GM18508 (cell line): ENCODE results near the gene MIPEP.

Experiments used
- ATAC-seq: cut with Tn5 transposase; IDR thresholded peaks from one replicate; pipeline ENCODE4 v1.9.1; 2021; ENCODE audit warnings: moderate number of reproducible peaks; ENCODE audit not compliant: insufficient read depth, unreplicated experiment

MIPEP gene

GRCh38 chr13:23695196-23695595 is 194.0 kb downstream of the MIPEP start:
- ATAC-seq = no peak

DNA sequence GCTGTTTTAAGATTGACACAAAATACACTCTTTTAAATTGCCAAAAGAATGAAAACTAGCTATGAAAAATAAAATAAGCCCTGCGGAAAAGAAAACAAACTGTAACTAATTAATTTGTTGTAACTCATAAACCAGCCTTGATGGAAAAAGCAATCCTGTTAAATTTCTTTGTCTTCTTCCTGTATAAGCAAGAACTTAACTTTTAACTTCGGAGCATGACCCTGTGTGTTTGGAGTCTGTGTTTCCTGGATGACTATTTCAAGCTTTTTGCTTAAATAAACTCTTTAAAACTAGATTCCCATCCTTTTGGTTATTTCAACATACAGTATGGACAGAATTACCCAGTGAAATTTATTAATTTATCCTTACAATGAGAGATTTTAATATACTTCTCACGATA is 196.4 kb downstream of the MIPEP start:
- no peak for ATAC-seq

GRCh38 chr13:23690668-23691067 is 198.5 kb downstream of the MIPEP start:
- ATAC-seq = no peak

DNA sequence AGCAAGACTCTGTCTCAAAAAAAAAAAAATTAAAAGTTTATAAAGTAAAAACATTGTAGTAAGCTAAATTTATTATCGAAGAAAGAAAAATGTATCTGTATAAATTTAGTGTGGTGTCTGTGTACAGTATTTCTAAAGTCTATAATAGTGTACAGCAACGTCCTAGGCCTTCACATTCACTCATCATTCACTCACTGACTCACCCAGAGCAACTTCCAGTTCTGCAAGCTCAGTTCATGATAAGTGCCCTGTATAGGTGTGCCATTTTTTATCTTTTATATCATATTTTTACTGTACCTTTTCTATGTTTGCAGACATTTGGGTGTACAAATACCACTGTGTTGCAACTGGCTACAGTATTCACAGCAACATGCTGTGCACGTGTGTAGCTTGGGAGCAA is 200.9 kb downstream of the MIPEP start:
- no peak for ATAC-seq

DNA sequence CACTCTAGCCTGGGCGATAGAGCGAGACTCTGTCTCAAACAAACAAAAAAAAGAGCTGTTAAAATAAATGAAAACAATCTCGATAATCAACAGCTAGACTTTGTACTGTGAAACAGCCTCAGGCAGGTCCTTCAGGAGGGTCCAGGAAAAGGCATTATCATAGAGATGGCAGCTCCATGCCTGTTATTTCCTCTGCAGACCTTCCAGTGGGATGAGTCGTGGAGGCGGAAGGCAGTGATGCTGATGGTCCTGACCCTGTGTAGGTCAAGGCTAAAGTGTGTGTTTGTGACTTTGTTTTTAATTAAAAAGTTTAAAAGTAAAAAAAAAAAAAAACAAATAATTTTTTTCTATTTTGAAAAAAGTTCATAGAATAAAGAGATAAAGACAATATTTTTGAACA is 201.6 kb downstream of the MIPEP start:
- no peak for ATAC-seq

GRCh38 chr13:23686948-23687347 is 202.3 kb downstream of the MIPEP start:
- ATAC-seq = no peak

DNA sequence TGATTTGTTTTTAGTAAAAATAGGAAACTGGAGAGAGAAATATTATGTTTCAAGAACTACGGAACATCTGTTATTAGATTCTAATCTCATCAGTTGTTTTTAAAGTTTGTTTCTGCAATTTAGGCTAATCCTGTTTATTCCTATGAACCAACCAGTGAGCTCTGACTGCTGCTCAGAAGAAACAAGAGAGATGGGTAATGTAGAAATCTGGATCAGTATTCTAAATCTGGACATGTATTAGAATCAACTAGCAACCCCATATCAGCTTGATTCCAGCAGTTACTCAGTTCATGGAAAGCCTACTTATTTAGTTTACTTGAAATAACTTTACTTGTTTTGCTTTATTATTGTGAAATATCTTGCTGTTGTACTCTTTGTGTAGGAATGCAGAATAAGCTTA is 203.8 kb downstream of the MIPEP start:
- no peak for ATAC-seq

DNA sequence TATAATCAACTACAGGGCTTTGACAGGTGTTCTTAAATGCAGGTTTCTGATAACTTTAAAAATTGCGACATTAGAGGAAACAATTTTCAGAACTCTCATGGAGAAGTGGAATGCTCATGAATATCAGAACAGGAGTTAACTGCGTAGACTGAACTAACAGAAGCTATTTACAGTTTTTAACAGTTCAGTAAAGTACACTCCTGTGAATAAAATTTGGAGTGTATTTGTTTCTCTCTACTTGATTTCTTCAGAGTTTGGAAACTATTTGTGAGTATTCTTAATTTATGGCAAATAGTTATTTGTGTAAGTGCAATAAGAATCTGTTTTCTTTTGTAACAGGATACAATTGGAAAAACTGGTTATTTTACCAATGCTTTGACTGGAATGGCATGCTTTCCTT is 204.6 kb downstream of the MIPEP start:
- ATAC-seq = no peak

GRCh38 chr13:23683084-23683483 is 206.1 kb downstream of the MIPEP start:
- no peak for ATAC-seq

DNA sequence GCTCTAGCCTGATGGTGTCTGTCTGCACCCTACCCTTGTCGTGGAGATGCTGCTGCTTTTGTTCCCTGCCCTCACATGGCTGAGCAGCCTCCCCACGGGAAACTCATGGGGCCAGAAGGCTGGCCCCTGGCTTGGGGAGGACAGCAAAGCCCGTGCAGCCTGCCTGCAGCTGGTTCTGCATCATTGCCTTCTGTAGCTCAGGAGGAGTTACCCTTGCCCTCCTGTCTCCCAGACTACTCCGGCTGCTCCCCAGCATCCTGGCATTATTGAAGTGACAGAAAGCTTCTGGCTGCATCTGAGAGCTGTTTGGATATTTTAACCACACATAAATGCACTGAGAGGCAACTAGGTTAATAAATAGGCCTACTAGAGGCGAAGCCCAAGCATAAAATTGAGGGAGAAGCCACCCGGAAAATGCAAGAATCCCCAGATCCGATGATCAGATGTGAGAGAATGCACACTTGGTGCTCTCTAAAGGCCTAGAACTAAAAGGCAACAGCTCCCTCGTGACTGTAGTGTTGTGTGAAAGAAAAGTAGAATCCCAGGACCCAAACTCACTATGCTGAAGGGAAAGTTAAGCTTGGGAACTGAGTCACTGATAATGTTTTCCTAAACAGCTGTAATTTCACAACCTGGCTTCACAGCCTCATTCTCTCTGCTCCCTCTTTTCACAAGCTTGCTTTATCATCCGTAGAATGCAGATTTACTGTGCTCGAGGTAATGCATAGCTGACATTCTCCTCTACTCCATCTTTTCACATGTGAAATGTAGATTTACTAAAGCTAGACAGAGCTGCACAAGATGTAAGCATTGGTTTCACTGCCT is 208.1 kb downstream of the MIPEP start:
- no peak for ATAC-seq
